Measurements from ENCODE around the gene DCAF7.

GRCh38 chr17:63635290-63635689 is 85.0 kb downstream of the DCAF7 start:
- TF ChIP-seq, protein P1, sequence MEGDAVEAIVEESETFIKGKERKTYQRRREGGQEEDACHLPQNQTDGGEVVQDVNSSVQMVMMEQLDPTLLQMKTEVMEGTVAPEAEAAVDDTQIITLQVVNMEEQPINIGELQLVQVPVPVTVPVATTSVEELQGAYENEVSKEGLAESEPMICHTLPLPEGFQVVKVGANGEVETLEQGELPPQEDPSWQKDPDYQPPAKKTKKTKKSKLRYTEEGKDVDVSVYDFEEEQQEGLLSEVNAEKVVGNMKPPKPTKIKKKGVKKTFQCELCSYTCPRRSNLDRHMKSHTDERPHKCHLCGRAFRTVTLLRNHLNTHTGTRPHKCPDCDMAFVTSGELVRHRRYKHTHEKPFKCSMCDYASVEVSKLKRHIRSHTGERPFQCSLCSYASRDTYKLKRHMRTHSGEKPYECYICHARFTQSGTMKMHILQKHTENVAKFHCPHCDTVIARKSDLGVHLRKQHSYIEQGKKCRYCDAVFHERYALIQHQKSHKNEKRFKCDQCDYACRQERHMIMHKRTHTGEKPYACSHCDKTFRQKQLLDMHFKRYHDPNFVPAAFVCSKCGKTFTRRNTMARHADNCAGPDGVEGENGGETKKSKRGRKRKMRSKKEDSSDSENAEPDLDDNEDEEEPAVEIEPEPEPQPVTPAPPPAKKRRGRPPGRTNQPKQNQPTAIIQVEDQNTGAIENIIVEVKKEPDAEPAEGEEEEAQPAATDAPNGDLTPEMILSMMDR (IDR thresholded peaks at IDR 0.05 in 4 of 5, conservative IDR thresholded peaks at IDR 0.05 in 1 of 5) = no peak
- TF ChIP-seq POLR2A (IDR thresholded peaks at IDR 0.05) = no peak

Data from gastrocnemius medialis (tissue), 4 donors.